PC-3 (cell line): Measurements from ENCODE around the gene GSG1. TPM values are rescaled to one million over a fixed set of nuclear protein-coding genes. Genes with fewer than 3 reads are reported as not detected.

ENCODE experiments used
- ATAC-seq: fragments of 200-7000 bp; cut with Tn5 transposase; 2 replicates; pipeline ENCODE4 v1.9.1; 2020; ENCODE audit warnings: mild to moderate bottlenecking, moderate library complexity
- BruUV-seq: library from RNA; stranded (reverse); fragments of 400-500 nt; replicated peaks from 2 replicates; lab custom pipeline; 2021; lab: Mats Ljungman, UMichigan
- CTCF ChIA-PET: fragments of 300-600 bp; sonication (Branson Sonifier 250); formaldehyde crosslinking; loops from one replicate; lab custom pipeline; 2022; ENCODE audit warnings: antibody characterized with exemption; lab: Charles Lee
- POLR2A ChIA-PET: fragments of 300-600 bp; sonication (Branson Sonifier 250); formaldehyde crosslinking; loops from one replicate; lab custom pipeline; 2022; ENCODE audit warnings: antibody characterized with exemption; ENCODE audit not compliant: unreplicated experiment; lab: Charles Lee
- DNase-seq: peaks from one replicate; pipeline ENCODE4 v3.0.0-alpha.2; 2015
- H2AFZ ChIP-seq: fragments of 300-600 bp; sonication (generic); 2 replicates; pipeline ENCODE4 v1.6.0; 2016; ENCODE audit warnings: antibody characterized with exemption, low read length
- H3F3A ChIP-seq: fragments of 300-600 bp; sonication (generic); one replicate; pipeline ENCODE4 v1.6.0; 2017; ENCODE audit warnings: antibody characterized with exemption, low read length, control low read depth, mild to moderate bottlenecking; ENCODE audit not compliant: unreplicated experiment
- H3K27ac ChIP-seq: fragments of 300-600 bp; sonication (generic); 2 replicates; pipeline ENCODE4 v1.5.1; 2016; ENCODE audit warnings: mild to moderate bottlenecking, low read length
- H3K27me3 ChIP-seq: fragments of 300-600 bp; sonication (generic); 2 replicates; pipeline ENCODE4 v1.6.1; 2016; ENCODE audit warnings: low read length, mixed read lengths
- H3K36me3 ChIP-seq: fragments of 300-600 bp; sonication (generic); 2 replicates; pipeline ENCODE4 v1.6.1; 2016; ENCODE audit warnings: low read depth, mixed run types, low read length, mixed read lengths
- H3K4me1 ChIP-seq: fragments of 300-600 bp; sonication (generic); 2 replicates; pipeline ENCODE4 v1.5.1; 2016; ENCODE audit warnings: low read length; ENCODE audit not compliant: insufficient read depth
- H3K4me2 ChIP-seq: fragments of 300-600 bp; sonication (generic); 2 replicates; pipeline ENCODE4 v1.6.0; 2016; ENCODE audit warnings: low read length
- H3K4me3 ChIP-seq: fragments of 300-600 bp; sonication (generic); 2 replicates; pipeline ENCODE4 v1.5.1; 2016; ENCODE audit warnings: mild to moderate bottlenecking, low read length, mixed read lengths
- H3K79me2 ChIP-seq: fragments of 300-600 bp; sonication (generic); 2 replicates; pipeline ENCODE4 v1.6.1; 2017; ENCODE audit warnings: low read length, mixed read lengths
- H3K9ac ChIP-seq: fragments of 300-600 bp; sonication (generic); 2 replicates; pipeline ENCODE4 v1.6.0; 2016; ENCODE audit warnings: mild to moderate bottlenecking, low read length
- H3K9me2 ChIP-seq: fragments of 300-600 bp; sonication (generic); replicated peaks from 2 replicates; pipeline ENCODE4 v1.6.1; 2016; ENCODE audit warnings: mixed run types, low read length, mixed read lengths
- H3K9me3 ChIP-seq: fragments of 300-600 bp; sonication (generic); 2 replicates; pipeline ENCODE4 v1.6.1; 2016; ENCODE audit warnings: low read length, mixed read lengths
- H4K20me1 ChIP-seq: fragments of 300-600 bp; sonication (generic); 2 replicates; pipeline ENCODE4 v1.6.1; 2016; ENCODE audit warnings: low read length, mixed read lengths
- EZH2 ChIP-seq: fragments of 300-600 bp; sonication (generic); IDR thresholded peaks from one replicate; pipeline ENCODE4 v1.6.1; 2017; ENCODE audit warnings: antibody characterized with exemption, mild to moderate bottlenecking, low read length; ENCODE audit not compliant: unreplicated experiment
- EZH2phosphoT487 ChIP-seq: fragments of 300-600 bp; sonication (generic); IDR thresholded peaks from 2 replicates; pipeline ENCODE4 v1.6.1; 2018; ENCODE audit warnings: mild to moderate bottlenecking, antibody characterized with exemption, low read length, borderline replicate concordance
- intact Hi-C: fragments of 100-400 bp; cut with micrococcal nuclease; formaldehyde crosslinking; loops from 2 replicates; pipeline ENCODE4 v1.9.0; 2023
- total RNA-seq: library from RNA; depleted of rRNA; stranded (reverse); fragments of >200 nt; gene quantifications from 2 replicates; pipeline ENCODE4 v1.2.3, GENCODE V29; 2014
- TF ChIP-seq, protein P1 (sequence below): fragments of 300-600 bp; sonication (generic); conservative IDR thresholded peaks from 2 replicates; pipeline ENCODE4 v1.5.1; 2017; ENCODE audit warnings: antibody characterized with exemption, low read depth, mild to moderate bottlenecking, low read length

The GSG1 gene
- total RNA-seq, 1 experiment from 2014 or later = 0.77 TPM

DNA sequence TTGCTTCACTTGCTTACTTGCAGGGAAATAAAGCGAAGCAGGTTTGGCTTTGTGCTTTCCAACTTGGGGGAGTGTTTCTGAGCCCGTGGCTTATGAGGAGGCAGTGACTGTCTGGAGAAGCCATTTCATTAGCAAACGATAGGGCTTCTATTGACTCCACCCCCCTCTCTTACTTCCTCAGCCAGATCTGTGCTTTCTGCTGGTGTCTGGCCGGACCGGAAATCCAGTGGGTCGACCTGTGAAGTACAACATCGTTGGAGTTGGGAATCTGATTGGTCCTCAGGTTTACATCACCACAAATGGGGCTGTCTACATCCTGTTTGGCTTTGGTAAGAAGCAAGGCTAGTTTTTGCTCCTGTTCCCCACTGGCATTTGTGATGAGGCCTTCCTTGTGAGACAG is 37.0 kb downstream of the GSG1 start:
- H3K27ac ChIP-seq = no peak overlapping the region
- H2AFZ ChIP-seq = no peak overlapping the region
- H3K4me1 ChIP-seq = no peaks in the 10 kb centered on the region
- no TSS peak for BruUV-seq
- H3F3A ChIP-seq = no peaks in the 10 kb centered on the region
- no peaks in the 10 kb centered on the region for H3K9me2 ChIP-seq
- no peaks in the 10 kb centered on the region for H3K9me3 ChIP-seq
- no peaks in the 10 kb centered on the region for H4K20me1 ChIP-seq
- H3K4me3 ChIP-seq = no peak overlapping the region
- ChIA-PET CTCF (no interaction called here), POLR2A (no interaction called here)
- no peak overlapping the region for H3K4me2 ChIP-seq
- intact Hi-C loops = no loop called here
- H3K9ac ChIP-seq = no peak overlapping the region
- H3K36me3 ChIP-seq = no peaks in the 10 kb centered on the region
- TF ChIP-seq, protein P1, sequence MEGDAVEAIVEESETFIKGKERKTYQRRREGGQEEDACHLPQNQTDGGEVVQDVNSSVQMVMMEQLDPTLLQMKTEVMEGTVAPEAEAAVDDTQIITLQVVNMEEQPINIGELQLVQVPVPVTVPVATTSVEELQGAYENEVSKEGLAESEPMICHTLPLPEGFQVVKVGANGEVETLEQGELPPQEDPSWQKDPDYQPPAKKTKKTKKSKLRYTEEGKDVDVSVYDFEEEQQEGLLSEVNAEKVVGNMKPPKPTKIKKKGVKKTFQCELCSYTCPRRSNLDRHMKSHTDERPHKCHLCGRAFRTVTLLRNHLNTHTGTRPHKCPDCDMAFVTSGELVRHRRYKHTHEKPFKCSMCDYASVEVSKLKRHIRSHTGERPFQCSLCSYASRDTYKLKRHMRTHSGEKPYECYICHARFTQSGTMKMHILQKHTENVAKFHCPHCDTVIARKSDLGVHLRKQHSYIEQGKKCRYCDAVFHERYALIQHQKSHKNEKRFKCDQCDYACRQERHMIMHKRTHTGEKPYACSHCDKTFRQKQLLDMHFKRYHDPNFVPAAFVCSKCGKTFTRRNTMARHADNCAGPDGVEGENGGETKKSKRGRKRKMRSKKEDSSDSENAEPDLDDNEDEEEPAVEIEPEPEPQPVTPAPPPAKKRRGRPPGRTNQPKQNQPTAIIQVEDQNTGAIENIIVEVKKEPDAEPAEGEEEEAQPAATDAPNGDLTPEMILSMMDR = no peak
- TF ChIP-seq EZH2 = no peak
- no peak for TF ChIP-seq EZH2phosphoT487
- H3K79me2 ChIP-seq = no peaks in the 10 kb centered on the region
- ATAC-seq (no peak), DNase-seq (no peak)
- no peaks in the 10 kb centered on the region for H3K27me3 ChIP-seq

DNA sequence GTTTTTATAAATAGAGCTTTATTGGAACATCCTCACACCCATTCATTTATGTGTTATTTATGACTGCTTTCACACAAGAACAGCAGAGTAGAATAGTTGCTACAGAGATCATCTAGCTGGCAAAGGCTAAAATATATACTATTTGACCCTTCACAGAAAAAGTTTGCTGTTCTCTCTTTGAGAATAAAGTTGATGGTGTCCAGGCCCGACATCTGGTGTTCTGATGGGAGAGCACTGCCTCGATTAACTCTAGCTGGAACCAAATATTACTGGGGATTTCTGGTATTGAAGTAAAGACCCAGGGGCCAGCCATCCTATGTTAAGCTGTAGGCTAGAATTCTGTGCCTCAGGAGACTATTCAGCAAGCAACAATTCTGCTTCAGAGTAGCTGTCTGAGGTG is 37.5 kb downstream of the GSG1 start:
- no peaks in the 10 kb centered on the region for H3K9me3 ChIP-seq
- no TSS peak for BruUV-seq
- no peaks in the 10 kb centered on the region for H4K20me1 ChIP-seq
- H3K4me1 ChIP-seq = no peaks in the 10 kb centered on the region
- no peaks in the 10 kb centered on the region for H3K79me2 ChIP-seq
- no peak for ATAC-seq
- H3K9ac ChIP-seq = no peak overlapping the region
- H3K27ac ChIP-seq = no peak overlapping the region
- CTCF ChIA-PET = no interaction called here
- no peaks in the 10 kb centered on the region for H3K27me3 ChIP-seq
- no peak overlapping the region for H3K4me3 ChIP-seq
- TF ChIP-seq EZH2phosphoT487 (no peak), EZH2 (no peak)
- TF ChIP-seq, protein P1 = no peak
- POLR2A ChIA-PET = no interaction called here
- no peak for DNase-seq
- no peaks in the 10 kb centered on the region for H3F3A ChIP-seq
- intact Hi-C loops = no loop called here
- H3K36me3 ChIP-seq = no peaks in the 10 kb centered on the region
- H3K9me2 ChIP-seq = no peaks in the 10 kb centered on the region
- H2AFZ ChIP-seq = no peak overlapping the region
- no peak overlapping the region for H3K4me2 ChIP-seq

DNA sequence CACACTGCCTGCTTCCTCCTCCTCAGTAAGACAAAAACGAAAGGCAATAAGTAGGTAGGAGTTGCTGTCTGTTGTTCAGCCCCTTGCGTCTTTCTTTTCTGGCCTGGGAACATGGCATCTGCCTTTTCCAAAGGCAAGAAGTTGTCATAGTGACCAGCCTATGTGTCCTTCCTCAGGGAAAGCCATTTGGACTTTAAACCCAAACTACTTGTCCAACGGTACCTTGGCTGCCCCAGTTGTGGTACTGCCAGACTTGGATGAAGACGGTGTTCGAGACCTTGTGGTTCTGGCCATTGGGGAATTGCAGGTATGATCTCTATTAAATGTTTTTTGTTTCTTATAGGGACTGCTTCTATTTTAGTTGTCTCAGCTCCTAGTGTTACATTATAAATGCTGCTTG is 40.8 kb downstream of the GSG1 start:
- Histone ChIP-seq H2AFZ (no peak overlapping the region), H3K4me3 (no peak overlapping the region), H4K20me1 (no peaks in the 10 kb centered on the region), H3K9me2 (no peaks in the 10 kb centered on the region), H3K27ac (no peak overlapping the region), H3K79me2 (no peaks in the 10 kb centered on the region), H3K4me1 (no peaks in the 10 kb centered on the region), H3K9me3 (no peaks in the 10 kb centered on the region), H3K9ac (no peak overlapping the region), H3K4me2 (no peak overlapping the region), H3F3A (no peaks in the 10 kb centered on the region), H3K36me3 (no peaks in the 10 kb centered on the region), H3K27me3 (no peaks in the 10 kb centered on the region)
- intact Hi-C loops = no loop called here
- ChIA-PET CTCF (no interaction called here), POLR2A (no interaction called here)
- no peak for ATAC-seq
- no TSS peak for BruUV-seq
- DNase-seq = no peak
- TF ChIP-seq EZH2phosphoT487 (no peak), EZH2 (no peak)
- TF ChIP-seq, protein P1 = no peak
